Activated naive CD4-positive, alpha-beta T cell (primary cell): ENCODE measurements around the gene RALBP1.

Source experiments
- DNase-seq, 4 experiments: peaks; one replicate each; lab custom pipeline; 2025; lab: John Stamatoyannopoulos, UW

Gene RALBP1

GRCh38 chr18:9507565-9508088 is 32.3 kb downstream of the RALBP1 start:
- no peak for DNase-seq

DNA sequence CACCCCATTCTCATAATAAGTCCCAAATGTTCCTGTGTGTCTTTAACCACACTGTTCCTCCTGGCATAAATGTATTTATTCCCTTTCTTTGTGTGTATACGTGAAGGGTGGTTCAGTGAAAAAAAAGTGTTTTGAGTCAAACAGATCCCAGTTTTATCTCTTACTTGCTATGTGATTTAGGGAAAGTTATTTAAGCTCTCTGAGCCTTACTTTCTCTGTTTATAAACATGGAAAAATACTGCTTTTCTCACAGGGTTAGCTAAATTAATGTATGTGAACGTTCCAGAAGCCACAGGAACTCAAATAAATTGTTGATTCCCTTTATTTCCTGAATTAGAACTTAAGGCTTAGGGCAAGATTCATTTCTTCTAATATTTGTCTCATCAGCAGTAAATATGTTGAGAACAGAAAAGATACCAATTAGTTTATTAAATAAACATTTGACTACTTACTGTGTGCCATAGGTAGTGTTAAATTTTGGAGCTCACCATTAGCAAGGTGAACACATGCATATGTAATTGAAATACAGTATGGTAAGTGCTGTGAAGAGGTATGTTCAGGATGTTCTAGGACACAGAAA is 33.2 kb downstream of the RALBP1 start:
- DNase-seq: no peak

DNA sequence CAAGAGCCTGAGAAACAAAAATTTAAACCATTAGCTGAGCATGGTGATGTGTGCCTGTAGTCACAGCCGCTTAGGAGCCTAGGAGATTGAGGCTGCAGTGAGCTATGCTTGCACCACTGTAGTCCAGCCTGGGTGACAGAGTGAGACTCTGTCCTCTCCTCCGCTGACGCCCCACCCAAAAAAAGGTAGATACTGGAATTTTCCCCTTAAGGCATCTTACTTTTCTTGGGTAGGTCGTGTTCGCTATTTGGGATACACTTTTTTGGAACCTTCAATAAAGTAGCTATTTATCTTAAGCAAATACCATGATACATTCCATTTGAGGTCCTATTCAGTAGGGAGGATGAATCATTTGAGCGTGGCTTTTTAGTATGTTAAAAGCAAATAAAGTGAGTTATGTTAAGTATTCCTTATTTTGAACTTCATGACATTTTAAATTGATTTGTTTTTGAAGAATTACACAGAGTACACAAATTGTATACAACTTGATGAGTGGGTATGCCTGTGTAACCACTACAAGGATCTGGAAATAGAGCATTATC is 38.7 kb downstream of the RALBP1 start:
- no peak for DNase-seq

DNA sequence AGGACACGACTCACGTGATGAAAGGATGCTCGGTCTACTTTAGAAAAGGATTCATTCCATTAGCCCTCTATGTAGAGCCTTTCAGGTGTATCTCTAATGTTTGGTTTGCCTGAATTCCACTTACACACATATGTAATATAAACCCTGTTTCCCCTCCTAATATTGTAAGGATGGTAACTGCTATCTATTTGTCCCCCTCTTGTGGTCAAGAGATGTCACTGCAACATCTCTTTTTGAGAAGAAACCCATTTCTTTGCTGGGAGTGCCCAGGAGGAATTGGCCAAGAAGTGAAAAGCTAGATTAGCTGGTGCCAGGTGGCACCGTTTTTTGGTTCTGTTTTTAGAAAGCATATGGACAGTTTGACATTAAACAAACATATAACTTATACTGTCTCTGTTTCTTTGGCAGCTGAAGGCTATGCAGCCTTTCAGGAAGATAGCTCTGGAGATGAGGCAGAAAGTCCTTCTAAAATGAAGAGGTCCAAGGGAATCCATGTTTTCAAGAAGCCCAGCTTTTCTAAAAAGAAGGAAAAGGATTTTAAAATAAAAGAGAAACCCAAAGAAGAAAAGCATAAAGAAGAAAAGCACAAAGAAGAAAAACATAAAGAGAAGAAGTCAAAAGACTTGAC is 41.2 kb downstream of the RALBP1 start:
- DNase-seq: no peak

DNA sequence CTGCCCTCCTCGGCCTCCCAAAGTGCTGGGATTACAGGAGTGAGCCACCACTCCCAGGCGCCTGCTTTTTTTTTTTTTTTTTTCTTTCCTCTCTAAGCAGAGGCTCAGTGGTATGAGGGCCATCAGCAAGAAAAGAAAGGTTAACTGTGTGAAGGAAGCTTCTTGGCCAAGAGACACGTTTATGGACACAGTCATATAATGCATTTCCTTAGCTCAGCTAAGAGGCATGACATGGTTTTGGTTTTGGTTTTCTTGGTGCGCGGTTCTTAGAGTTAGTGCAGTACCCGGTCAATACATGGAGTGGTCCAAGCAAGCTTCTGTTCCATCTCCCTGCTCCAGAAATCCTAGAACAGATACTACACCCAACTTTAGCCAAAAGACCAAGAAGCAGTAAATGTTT is 42.6 kb downstream of the RALBP1 start:
- no peak for DNase-seq

DNA sequence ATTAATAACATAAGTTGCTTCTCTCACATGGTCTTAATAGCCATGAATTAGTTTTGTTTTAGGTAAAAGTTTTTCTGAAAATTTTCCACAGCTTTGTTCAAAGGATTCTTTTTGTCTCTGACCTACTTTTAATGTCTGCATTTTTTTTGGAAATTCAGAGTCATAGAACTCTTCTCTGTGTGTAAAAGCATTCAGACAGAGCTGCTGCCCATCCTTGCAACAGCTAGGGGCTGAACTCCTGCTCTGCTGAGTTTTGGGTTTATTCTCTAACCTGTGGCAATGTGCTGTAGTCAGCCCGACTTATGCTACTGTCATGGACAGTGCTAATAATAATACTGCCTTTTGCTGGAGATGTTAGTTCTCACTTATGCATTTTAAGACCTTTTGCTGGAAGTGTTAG is 44.1 kb downstream of the RALBP1 start:
- DNase-seq: no peak

DNA sequence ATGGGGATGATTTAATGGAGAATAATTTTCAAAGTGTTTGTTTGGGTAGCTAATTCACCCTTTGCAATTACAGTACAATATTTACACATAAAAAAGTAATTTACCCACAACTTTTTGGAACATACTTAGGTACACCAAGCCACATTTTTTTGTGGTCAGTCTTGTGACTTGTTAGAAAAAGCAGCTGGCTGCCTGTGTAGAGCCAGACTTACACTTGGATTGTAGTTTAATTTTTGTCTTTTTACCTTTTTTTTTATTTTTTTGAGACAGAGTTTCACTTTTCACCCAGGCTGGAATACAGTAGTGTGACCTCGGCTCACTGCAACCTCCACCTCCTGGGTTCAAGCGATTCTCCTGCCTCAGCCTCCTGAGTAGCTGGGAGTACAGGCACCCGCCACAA is 45.4 kb downstream of the RALBP1 start:
- DNase-seq: no peak

DNA sequence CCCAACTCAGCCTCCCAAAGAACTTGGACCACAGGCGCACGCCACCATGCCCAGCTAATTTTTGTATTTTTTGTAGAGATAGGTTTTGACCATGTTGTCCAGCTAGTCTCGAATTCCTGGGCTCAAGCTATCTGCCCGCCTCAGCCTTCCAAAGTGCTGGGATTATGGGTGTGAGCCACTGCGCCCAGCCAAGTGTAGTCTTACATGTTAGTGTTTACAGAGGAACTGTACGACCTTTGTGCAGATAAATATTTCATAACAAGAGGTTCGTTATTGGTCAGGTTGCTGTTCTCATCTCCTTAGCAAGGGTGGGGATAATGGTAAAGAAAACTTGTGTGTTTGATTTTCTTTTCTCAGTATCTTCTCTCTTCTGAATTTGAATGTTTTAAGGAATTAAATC is 46.5 kb downstream of the RALBP1 start:
- DNase-seq: no peak

- DNase-seq: no peak
These were observed 47.6 kb downstream of the RALBP1 start for GRCh38 chr18:9522952-9523351.

- DNase-seq: no peak
These were observed 51.1 kb downstream of the RALBP1 start for GRCh38 chr18:9526458-9526857.

DNA sequence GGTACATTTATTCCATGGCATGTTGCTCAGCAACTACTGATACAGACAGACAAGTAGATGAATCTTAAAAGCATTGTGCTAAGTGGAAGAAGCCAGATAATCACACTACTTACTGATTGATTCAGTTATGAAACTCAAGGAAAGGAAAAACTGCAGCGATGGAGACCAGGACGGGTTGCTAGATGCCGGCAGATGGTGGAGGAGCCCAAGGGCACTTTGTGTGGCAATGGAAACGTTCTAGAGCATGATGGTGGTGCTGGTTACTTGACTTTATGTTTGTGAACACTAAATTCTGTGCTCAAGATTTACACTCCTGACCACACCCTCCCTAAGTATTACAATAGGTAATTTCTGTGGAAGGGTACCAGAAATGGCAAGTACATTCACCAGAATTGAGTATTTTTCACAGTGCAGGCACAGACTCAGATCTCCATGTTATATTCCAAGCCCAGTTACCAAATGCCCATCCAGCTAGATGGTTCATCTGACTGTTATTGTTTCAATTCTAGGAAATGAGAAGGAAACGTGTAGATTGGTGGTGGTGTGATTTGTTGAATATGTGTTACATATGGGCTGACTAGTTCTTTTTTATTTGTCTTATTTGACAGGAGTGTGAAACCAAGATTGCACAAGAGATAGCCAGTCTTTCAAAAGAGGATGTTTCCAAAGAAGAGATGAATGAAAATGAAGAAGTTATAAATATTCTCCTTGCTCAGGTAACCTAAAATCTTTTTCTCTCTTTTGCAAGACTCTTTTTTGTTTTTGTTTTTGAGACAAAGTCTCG is 55.1 kb downstream of the RALBP1 start:
- no peak for DNase-seq

GRCh38 chr18:9531791-9532410 is 56.6 kb downstream of the RALBP1 start:
- DNase-seq: no peak

DNA sequence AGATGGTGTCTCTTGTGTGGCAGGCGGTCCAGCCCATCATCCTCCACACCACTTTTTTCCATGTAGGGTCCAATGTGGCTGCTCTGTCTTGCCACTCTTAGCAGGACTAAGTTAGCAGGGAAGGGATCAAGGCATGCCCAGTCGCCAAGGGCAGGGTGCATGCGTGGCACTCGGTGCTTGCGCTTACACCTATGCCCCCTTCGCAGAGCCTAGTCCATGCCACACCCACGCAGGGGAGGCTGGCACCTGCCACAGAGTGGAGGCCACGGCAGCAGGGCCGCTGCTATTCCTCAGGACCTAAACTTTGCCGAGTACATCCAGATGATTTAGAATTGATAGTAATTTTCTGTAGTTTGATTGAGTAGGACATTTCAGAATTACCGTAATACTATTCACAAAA is 59.5 kb downstream of the RALBP1 start:
- DNase-seq: no peak

GRCh38 chr18:9535430-9535991 is 60.2 kb downstream of the RALBP1 start:
- no peak for DNase-seq

DNA sequence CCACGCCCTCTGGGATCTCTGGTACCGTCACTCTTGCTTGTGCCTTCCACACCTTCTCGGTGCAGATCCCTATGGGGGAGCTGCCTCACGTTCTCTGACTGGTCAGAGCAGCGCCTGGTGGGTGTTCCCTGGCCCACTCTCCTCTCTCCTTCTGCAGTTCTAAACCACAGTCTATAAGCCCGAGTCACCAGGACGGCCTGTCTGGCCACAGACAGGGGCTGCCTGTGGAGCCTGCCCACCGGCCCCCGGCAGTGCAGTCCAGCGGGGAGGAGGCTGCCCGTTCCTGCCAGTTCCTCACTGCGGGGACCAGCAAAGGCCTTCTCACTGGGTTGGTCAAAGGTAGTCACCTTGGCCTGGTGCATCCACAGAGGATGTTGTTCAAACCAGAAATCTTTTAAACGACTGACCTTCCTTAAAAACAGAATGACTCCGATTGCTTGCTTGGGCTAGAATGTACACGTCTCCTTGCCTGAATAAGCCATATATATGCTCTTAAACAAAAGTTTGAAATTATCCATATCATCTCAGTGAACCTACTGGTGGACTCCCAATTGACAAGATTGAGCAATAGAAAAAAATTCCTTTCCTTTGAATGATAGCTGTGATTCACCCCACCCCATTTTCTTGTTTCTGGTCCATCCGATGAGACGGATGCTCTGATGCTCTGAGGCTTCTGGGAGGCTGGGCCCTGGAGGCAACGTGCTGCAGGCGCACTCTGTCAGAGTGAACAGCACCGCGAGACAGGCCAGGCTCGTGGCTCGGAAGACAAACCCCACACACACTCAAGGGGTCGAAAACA is 61.2 kb downstream of the RALBP1 start:
- no peak for DNase-seq

GRCh38 chr18:9537677-9538076 is 62.4 kb downstream of the RALBP1 start:
- no peak for DNase-seq

GRCh38 chr18:9539283-9539682 is 64.0 kb downstream of the RALBP1 start:
- no peak for DNase-seq

DNA sequence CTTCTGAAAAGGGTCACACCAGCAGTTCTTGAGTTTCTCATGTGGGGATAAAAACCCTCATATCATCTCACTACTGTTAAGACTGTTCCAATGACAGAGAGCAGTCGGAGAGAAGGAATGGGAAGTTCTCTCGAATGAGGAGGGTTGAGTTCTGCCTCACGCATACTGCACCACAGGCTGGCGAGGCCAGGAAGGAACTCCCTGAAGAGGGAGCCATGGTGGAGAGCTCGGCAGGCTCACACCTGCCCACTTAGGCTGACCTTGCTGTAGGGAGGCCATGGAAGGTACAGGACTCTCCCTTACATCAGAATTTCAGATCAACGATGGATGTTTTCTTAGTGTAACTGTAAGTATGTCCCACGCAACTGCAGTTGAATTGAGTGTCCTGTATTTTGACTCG is 64.6 kb downstream of the RALBP1 start:
- DNase-seq: no peak

- DNase-seq: no peak
These were observed 67.6 kb downstream of the RALBP1 start for GRCh38 chr18:9542924-9543323.

- DNase-seq: no peak
These were observed 69.7 kb downstream of the RALBP1 start for GRCh38 chr18:9545029-9545428.

DNA sequence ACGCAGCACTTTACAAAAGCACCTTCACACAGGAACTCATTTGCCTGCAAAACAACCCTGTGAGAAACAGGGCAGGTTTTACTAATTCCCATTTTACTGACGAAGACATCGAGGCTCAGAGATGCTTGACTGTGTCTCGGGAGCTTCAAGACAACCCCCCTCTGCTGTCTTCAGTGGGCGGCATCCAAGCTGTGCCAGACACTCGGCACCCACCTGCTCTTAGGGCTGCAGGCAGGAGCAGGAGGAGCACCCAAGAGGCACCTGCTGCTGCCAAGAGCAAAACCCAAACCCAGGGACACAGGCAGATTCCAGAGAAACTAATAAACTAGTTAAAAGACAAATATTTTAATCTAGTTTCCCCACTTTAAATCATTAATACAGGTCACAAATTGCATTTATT is 71.2 kb downstream of the RALBP1 start:
- DNase-seq: no peak
